ENCODE measurements around the gene GPX5.
"Not testable (repeated sequence)": the region's sequence is repeated elsewhere in the genome, so short reads cannot be mapped to it uniquely, and the experiment has no call there.

Gene GPX5

DNA sequence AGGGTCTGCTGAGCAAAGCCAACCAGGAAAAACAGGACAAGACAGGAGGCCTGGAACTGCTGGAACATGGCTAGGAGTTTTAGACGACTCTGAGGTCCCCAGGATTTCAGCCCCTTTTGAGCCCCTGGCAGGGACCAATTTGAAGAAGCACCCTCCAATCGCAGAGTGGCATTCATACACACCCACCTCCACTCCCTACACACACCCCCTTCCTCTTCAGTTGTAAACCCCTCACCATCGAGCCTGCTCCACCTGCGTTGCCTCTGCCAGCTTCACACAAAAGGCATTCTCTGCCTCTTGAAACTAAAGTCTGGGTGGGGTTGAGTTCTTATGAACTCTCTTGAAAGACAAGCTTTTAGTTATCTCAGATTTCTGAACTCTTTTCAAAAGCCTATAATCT, 10.0 kb upstream of the GPX5 start, which contains the start of gene GPX6:
Gene GPX6, minus strand, starts transcription at position 118 of the 400 bp plus-strand sequence. Its CDS starts 50 bp downstream, at position 68.
- DNase-seq: no peak

DNA sequence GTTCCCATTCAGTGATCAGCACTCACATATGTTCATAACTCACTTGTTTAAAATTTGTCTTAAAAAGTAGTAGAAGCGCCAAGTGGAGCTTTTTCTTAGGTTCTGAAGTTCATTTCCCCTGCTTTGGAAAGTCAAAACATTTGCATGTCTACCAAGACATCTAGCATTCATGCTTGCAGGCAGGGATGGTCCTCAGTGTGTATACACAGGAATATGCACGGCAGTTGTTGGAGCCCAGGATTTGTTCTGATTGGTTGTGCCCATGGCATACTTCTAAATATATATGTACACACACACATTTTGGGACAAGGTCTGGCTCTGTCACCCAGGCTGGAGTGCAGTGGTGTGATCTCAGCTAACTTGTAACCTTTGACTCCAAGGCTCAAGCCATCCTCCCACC, 7.7 kb upstream of the GPX5 start:
- no peak for DNase-seq

DNA sequence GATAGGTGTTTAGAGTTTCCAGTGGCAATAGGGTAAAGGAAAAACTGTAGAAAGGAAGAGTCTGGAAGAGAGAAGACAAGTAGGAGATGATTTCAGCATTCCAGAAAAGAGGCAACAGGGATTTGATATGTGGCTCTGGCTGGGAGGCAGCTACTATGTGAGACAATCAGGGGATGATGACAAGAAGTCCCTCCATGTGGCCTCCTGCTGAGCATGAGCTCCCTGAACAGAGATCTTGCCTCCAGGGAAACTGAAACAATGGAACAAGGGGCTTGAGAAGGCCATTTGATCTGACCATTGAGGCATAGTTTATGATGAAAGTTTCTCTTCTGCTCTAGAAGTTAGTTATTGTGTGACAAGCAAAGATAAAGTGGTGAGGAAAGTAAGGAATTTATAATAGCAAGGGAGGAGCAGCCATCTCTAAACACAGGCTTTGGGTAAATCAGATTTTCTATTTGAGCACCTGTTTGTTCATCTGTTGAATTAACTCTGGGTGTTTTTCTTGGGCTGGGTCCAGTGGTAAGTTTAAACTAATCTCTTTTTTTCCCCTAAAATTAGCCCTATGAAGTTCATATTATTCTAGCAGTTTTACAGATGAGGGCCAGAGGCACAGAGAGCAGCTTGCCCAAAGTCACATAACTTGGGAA, 3.0 kb upstream of the GPX5 start:
- DNase-seq: no peak

DNA sequence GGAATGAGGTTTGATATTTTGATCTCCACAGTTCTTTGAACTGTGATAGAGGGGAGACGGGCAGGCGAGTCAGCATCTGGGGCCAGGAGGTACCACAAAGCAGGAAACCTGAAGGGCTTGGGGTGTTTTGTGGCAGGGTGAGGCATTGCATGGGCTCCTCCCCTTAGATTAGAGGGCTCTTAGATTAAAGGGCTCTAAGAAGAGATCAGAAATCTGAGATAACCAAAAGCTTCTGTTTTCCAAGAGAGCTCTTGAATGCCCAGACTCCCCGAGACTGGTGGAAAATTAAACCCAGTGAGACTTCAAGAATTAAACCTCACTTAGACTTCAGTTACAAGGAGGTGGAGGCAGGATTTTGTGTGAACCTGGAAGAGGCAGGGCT, 2.4 kb upstream of the GPX5 start:
- DNase-seq: peak; percentile 39

DNA sequence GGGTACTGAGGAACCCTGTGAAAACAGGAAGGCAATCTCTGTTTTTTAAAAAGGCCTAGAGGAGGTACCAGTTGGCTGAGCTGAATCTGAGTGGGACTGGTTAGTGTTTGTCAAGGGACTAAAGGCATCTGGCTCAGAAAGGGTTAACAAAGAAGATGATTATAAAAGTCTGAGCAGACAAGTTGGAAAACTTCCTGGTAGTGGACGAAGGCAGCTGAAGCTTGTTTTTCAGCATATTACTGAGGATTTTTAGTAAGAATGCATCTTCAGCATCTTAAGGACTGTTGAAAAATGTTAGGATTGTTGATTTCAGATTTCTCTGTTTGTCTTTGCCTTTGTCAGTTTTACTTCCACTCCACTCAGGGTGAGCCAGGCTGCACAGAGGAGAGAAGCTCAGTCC, 5.1 kb downstream of the GPX5 start:
- no peak for DNase-seq

DNA sequence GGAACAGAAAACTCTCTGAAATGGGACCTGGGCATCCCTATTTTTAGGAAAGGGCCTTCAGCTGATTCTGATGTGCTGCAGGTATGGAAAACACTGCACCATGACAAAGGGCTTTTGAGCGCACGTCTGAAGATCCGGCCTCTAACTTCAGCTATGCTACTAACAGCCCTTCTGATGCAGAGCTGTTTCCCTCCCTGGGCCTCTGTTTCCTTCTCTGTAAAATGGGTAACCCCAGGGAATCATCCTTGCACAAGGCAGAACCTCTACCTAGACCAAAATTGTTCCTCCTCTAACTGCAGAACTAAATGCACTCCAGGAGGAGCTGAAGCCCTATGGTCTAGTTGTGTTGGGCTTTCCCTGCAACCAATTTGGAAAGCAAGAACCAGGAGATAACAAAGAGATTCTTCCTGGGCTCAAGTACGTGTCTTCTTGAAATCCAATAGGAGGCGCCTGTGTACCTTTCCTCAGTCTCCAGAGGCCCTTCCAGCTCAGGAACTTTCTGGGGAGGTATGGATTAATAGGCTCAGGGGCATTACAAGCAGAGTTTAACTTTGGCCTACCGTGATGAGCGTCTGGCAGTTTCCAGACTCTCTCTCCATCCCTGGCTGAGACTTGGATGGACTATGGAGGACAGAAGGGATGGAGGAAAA, 5.9 kb downstream of the GPX5 start:
- no peak for DNase-seq

DNA sequence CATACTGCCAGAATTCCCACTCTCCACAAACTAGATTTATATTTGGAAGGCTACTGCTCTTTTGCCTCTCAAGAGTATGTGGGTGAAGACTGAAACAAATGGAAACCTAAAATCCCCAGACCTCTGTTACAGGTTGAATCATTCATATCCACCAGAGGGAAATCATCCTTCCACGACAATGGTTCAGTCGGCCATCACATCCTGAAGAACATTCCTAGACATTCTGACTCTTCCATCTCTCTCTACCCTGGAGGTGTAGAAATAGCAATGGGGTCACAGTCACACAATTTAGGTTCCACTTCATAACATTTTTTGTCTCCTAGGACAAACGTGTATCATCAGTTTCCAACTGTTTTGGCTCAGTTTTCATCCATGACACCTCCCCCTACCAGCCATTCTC, 8.6 kb downstream of the GPX5 start:
- no peak for DNase-seq

DNA sequence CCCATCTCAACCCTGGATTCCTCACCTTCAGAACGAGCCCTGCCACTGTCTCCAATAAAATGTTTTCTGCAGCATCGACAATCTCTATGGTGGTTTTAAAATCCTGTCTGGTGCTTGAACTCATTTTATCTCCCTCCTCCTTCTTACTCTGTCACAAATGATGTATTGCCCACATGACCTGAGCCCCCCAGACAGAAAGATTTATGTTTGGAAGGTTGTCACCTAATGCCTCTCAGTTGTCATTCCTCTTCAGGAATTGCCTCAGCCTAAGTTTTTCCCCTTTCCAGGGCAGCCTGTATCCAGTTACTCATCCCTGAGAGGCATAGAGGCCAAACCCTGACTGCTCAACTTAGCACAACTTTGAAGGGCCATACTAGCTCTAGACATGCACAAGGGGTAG, 9.2 kb downstream of the GPX5 start:
- no peak for DNase-seq

DNA sequence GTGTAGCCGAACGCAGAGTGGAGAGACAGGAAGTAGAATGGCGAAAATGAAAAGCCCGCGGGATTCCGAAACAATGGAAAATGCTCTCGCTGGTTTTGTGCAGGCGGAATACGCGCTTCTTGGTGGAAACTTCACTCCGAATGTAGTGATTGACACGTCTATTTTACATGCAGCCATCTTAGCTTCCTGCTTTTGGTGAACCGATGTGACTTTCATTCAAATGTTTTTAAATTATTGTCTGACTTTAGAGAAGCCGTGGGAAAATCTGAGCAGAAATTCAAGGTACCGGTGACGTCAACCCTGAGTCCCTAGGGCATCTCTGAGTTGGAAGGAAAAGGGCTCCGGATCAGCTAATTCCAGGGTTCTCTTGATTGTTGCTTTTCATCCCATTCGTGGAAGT, 11.4 kb downstream of the GPX5 start:
- no peak for DNase-seq

DNA sequence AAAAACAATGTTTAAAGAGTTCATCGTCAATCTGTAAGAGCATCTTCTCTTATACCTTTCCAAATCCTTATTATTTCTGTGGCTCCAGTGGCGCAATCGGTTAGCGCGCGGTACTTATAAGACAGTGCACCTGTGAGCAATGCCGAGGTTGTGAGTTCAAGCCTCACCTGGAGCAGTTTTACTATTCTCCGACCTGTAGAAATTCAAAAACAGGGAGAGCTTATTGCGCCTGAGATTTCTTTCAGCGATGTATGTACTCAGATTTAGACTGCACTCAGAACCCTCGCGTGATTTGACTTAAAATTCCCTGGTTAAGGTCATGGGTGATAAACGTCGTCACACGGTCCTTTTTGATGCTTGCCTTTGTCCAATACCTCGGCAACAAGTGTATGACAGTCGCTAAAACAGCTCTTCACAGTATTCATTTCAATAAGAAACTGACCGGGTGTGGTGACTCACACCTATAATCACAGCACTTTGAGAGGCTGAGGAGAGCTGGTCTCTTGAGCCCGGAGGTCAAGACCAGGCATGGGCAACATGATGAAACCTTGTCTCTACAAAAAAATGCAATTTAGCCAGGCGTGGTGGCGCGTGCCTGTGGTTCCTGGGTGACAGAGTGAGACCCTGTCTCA, 11.9 kb downstream of the GPX5 start:
- DNase-seq: peak; percentile 31

DNA sequence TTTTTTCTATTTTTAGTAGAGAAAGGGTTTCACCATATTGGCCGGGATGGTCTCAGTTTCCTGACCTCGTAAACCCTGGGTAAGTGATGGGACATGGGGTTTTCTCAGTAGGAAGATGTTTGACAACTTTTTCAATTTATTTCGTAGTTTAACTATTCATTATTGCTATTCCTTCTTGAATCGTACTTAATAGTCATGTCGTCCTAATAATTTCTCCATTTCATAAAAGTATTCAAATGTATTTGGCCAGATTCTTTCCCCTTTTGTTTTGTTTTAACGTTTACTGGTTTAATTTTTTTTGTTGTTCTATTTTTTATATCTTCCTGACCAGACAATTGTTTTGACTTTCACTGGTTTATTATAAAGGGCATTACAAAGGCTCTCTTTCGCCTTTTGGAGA, 16.3 kb downstream of the GPX5 start:
- DNase-seq: no peak

DNA sequence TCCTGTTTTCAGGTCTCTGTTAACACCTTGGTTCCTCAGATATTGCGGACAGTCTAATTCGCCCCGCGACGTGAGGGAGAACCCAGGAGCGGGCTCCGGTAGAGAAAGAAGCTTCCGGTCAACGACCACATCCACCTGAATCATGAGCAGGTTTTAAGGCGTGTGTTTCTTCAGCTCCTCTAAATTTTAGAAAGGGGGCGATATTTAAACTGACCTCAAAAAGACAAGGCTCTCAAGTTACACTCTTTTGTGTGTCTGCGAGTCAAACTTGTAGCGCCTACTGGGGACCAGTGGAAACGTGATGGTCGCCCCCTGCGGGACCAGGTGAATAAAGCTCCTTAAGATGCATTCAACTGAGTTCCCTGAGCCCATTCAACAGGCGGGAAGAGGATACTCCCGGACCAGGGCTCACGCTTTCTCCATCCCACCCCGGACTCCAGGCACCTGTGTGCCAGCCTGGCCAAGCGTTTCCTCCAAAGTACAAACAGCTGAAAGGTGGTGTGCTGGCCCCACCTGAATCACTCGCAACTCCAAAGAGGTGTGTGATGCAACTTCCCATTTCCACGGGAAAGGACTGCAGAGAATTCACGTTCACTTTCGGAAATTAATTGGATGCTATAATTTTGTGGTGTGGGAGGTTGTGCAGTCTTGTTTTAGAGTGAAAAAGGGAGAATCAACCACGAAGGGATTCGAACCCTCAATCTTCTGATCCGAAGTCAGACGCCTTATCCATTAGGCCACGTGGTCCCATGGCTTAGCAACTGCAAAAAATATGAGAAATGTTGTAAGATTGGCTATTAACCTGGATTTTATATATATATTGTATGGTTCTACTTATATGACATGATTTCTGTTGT, 17.0 kb downstream of the GPX5 start:
- DNase-seq: peak; percentile 68

DNA sequence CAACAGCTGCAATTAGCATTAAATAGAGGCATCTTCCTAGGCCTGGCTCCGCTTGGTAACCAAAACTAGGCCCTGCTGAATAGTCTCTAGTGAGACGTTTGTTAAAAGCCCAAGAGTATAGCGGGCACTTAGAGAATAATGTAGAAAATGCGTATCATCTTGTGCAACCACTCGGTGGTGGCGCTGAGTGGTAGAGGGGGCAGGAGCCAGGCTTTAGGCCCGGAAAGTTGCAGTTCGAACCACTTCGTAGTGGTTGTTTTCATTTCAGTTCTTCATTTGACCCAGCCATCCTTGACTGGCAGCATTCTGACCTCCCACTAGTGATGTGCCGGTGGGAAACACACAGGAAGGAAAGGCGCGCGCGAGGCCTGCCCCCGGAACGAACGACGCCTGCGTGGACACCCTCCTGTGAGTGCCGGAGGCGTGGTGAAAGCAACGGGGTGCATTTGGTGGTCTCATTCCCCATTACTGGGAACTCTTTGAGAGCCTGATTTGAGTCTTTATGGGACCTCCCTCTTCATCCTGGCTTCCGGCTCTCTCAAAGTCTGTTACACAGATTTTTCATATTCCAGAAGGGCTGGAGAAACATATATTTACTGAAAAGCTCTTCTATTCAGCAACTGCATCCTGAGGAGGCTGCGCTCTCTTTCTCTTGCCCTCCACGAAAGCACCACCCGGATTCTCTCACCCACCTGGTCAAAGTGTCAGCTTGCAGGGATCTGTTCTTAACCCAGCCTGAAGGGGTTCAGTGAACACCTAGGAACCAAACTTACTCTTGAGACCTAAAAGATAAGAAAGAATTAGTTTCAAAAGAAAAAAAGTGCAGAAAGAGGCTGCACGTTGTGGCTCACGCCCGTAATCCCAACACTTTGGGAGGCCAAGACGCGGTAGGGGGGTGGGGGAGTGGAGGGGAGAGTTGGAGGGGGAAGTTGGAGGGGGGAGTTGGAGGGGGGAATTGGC, 18.2 kb downstream of the GPX5 start:
- peak; percentile 45 for DNase-seq

DNA sequence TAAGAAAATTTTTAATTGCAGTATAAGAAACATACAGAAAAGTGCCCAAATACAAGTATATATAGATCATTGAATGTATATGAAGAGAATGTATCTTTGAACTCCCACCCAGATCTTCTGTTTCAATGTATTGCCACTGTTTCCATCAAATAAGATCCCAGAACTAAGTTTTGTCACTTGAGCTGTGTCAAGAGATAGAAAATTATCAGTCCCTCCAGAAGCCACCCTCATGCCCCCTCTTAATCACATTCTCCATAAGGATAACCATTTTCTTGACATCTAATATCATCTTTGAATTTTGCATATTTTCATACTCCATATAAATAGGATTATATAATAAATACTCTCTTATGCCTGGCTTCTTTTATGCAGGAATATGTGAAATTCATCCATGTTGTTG, 20.3 kb downstream of the GPX5 start:
- DNase-seq: no peak

DNA sequence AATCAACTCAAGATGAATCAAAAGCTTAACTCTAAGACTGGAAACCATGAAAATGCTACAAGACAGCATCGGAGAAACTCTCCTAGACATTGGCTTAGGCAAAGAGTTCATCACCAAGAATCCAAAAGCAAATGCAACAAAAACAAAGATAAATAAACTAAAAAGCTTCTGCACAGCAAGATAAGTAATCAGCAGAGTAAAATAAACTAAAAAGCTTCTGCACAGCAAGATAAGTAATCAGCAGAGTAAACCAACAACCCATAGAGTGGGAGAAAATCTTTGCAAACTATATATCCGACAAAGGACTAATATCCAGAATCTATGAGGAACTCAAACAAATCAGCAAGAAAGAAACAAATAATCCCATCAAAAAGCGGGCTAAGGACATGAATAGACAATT, 21.3 kb downstream of the GPX5 start:
- DNase-seq: not testable (repeated sequence)

DNA sequence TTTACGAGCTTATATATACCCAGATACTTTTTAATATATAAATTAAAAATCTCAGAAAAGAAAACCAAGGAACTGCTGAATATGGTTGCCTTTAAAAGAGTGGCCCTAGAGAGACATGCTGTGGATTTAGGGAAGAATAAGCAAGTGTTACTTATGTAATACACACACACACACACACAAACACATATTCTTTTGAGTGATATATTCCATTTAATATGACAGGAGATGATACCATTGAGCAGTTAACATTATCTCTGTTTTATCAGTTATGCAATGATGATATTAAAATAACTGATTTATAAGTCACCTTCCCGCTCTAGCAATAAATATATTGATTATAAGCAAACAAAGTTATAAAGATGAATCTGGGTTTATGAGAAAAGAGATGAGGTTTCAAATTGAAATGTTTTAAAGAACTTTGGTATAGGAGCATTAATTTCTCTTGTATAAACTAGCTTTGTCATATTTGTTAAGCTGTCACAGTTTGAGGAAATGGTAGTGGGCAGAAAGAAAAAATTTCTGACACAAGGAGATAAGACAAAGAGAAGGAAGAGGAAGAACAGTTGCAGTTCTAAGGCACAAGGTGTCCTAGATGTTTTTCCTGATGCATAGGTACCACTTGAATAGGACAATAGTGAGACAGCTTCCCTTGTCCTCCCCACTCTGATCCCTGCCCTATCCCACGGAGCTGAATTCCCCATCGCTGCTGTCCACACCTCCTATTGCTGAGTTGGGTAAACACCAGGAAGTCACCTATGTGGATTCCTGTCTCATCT, 26.4 kb downstream of the GPX5 start:
- DNase-seq: no peak

DNA sequence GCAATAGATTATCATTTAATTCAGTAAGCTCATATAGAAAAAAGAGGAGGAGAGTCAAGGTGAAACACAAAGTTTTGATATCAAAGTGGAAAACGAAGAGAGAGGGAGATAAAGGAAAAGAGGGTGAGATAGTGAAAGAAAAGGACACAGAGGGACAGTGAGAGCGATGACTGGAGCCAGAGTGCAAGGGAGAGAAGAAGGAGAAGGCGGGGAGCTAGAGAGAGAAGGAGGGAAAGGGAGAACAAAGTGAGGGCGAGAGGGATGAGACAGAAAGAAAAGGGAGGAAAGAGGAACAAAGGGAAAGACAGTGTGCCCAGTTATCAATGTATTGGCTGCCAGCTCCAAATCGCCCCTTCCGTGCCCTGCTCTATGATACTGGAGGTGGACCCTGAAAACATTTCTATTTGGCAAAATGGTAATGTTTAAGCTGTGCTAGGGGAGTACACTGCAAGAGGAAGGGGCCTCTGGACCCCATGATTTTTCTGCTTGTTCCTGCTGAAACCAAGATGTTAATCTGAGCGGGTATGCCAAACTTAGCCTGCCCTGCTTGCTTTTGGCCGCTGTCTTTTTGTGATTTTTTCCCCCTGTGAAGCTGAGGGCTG, 27.8 kb downstream of the GPX5 start:
- no peak for DNase-seq

DNA sequence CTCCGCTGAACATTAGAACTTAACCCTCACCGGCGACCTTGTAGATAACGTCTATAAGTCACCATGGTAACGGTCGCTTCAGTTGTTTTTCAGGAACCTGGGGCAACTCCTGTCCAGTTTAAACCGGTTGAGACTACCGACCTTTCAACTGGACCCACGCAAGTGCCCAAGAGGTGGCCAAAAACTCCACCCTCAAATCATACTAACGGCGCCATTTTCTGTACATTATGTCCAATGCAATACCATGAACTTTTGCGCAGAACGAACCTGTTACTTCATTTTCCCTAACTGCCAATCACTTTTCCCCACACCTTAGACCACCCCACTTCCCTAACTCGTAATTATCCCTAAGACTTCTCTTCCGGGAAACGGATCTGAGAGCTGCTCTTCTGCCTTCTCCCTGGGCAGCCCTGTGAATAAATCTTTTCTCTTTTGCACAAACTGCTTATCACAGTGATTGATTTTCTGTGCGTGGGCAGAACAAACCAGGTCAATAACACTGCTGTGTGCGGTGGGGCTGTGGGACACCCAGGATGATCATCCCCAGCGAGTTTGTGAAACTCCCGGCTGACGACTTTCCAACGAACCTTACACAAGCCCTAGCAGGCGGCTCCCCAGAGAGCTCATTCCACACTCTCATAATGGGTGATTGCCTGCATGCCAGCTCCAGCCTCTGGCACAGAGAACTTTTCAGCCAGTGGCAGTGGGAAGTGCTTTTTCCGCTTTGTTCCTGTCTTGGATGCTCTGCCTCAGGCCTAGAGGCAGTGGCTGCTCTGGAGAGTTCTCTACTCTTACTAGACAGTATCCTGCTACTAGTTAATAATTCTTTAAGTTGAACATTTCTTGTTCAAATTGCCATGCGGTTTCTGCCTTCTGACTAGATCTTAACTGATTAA, 28.6 kb downstream of the GPX5 start:
- no peak for DNase-seq

DNA sequence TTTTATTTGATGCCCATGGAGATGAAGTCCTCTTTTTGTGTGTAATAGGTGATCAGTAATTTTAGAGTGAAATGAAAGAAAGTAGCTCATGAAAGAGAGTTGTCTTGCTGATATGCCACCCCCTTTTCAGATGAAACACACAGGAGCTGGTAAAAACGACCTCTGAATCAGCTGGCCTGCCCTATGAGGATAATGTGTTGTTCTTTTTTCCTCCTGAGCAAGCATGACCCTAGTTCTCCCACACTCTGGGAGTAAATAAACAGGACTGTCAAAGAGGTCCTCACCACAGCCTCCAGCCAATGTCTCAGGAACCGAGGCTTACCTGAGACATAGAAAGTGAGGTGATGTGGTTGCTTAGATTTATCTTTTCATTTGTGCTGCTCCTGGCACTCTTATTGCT, 29.5 kb downstream of the GPX5 start:
- DNase-seq: no peak

DNA sequence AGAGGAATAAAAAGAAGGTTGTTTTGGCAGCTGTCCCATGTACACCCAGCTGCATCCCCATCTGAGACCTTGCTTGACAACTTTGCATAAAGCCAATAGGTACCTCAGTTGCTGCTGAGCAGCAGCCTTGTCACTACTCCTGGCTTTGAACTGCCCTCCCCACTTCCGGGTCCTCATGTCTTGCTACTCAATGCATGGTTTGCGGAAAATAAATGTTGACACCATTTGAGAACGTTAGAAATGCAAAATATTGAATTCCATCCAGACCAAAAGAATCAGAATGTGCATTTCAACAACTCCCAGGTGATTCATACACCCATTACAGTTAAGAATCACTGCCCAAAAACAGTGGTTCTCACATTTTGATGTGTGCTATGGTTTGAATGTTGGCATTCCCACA, 32.9 kb downstream of the GPX5 start:
- DNase-seq: no peak

Measured in activated naive CD4-positive, alpha-beta T cell treated with anti-CD3 and anti-CD28 coated beads, Interleukin-2, amount 50 U/mL, for 16 hours (primary cell).